MM.1S (cell line): Measurements from ENCODE around the gene MUC12.

Source experiments
- DNase-seq: peaks from one replicate; pipeline ENCODE4 v3.0.0-alpha.2; 2015
- H2AFZ ChIP-seq: fragments of 300-600 bp; sonication (generic); 2 replicates; pipeline ENCODE4 v1.6.0; 2016; ENCODE audit warnings: antibody characterized with exemption, low read length
- H3F3A ChIP-seq: fragments of 300-600 bp; sonication (generic); 2 replicates; pipeline ENCODE4 v1.6.1; 2016; ENCODE audit warnings: mild to moderate bottlenecking, antibody characterized with exemption, low read length, moderate library complexity, mixed read lengths; ENCODE audit not compliant: insufficient read depth
- H3K27ac ChIP-seq: fragments of 300-600 bp; sonication (generic); 2 replicates; pipeline ENCODE4 v1.5.1; 2016; ENCODE audit warnings: mild to moderate bottlenecking, low read length
- H3K27me3 ChIP-seq: fragments of 300-600 bp; sonication (generic); replicated peaks from 2 replicates; pipeline ENCODE4 v1.6.0; 2016; ENCODE audit warnings: low read length; ENCODE audit not compliant: insufficient read depth
- H3K36me3 ChIP-seq: fragments of 300-600 bp; sonication (generic); replicated peaks from 2 replicates; pipeline ENCODE4 v1.6.1; 2016; ENCODE audit warnings: mild to moderate bottlenecking, low read length, mixed read lengths; ENCODE audit not compliant: insufficient read depth
- H3K4me1 ChIP-seq: fragments of 300-600 bp; sonication (generic); 2 replicates; pipeline ENCODE4 v1.6.1; 2016; ENCODE audit warnings: low read length, mixed read lengths
- H3K4me2 ChIP-seq: fragments of 300-600 bp; sonication (generic); 2 replicates; pipeline ENCODE4 v1.6.0; 2016; ENCODE audit warnings: low read depth, low read length
- H3K4me3 ChIP-seq: fragments of 300-600 bp; sonication (generic); 2 replicates; pipeline ENCODE4 v1.5.1; 2016; ENCODE audit warnings: low read length, mixed read lengths
- H3K79me2 ChIP-seq: fragments of 300-600 bp; sonication (generic); 2 replicates; pipeline ENCODE4 v1.6.1; 2016; ENCODE audit warnings: mixed run types, low read length, mixed read lengths
- H3K9ac ChIP-seq: fragments of 300-600 bp; sonication (generic); 2 replicates; pipeline ENCODE4 v1.6.1; 2016; ENCODE audit warnings: low read length, mixed read lengths
- H3K9me2 ChIP-seq: fragments of 300-600 bp; sonication (generic); replicated peaks from 2 replicates; pipeline ENCODE4 v1.6.1; 2016; ENCODE audit warnings: mild to moderate bottlenecking, low read length, mixed read lengths; ENCODE audit not compliant: insufficient read depth
- H3K9me3 ChIP-seq: fragments of 300-600 bp; sonication (generic); replicated peaks from 2 replicates; pipeline ENCODE4 v1.6.1; 2016; ENCODE audit warnings: mild to moderate bottlenecking, low read length, mixed read lengths; ENCODE audit not compliant: insufficient read depth
- H4K20me1 ChIP-seq: fragments of 300-600 bp; sonication (generic); 2 replicates; pipeline ENCODE4 v1.6.1; 2016; ENCODE audit warnings: mild to moderate bottlenecking, low read length, moderate library complexity, mixed read lengths; ENCODE audit not compliant: insufficient read depth
- EZH2 ChIP-seq: fragments of 300-600 bp; sonication (generic); optimal IDR thresholded peaks from 2 replicates; pipeline ENCODE3; 2017; ENCODE audit warnings: low read depth, mild to moderate bottlenecking, antibody characterized with exemption, low read length, mixed read lengths
- EZH2phosphoT487 ChIP-seq: fragments of 300-600 bp; sonication (generic); IDR thresholded peaks from 2 replicates; pipeline ENCODE4 v1.6.1; 2018; ENCODE audit warnings: antibody characterized with exemption, low read length
- TF ChIP-seq, protein P1 (sequence below): fragments of 300-600 bp; sonication (generic); IDR thresholded peaks from 2 replicates; pipeline ENCODE4 v1.5.1; 2016; ENCODE audit warnings: antibody characterized with exemption, low read length, mixed read lengths

MUC12 gene

GRCh38 chr7:100959894-100960293, 9.5 kb upstream of the MUC12 start:
- no peaks in the 10 kb centered on the region for H3K9me2 ChIP-seq
- no peak for DNase-seq
- H3F3A ChIP-seq: no peaks in the 10 kb centered on the region
- H3K27me3 ChIP-seq: peaks cover 83% of the 10 kb centered on the region
- H2AFZ ChIP-seq: no peak overlapping the region
- no peak overlapping the region for H3K9ac ChIP-seq
- no peak overlapping the region for H3K27ac ChIP-seq
- H3K4me1 ChIP-seq: no peaks in the 10 kb centered on the region
- H3K4me3 ChIP-seq: no peak overlapping the region
- H3K4me2 ChIP-seq: no peak overlapping the region
- H3K36me3 ChIP-seq: no peaks in the 10 kb centered on the region
- H3K79me2 ChIP-seq: no peaks in the 10 kb centered on the region
- no peaks in the 10 kb centered on the region for H3K9me3 ChIP-seq
- no peaks in the 10 kb centered on the region for H4K20me1 ChIP-seq
- TF ChIP-seq, protein P1, sequence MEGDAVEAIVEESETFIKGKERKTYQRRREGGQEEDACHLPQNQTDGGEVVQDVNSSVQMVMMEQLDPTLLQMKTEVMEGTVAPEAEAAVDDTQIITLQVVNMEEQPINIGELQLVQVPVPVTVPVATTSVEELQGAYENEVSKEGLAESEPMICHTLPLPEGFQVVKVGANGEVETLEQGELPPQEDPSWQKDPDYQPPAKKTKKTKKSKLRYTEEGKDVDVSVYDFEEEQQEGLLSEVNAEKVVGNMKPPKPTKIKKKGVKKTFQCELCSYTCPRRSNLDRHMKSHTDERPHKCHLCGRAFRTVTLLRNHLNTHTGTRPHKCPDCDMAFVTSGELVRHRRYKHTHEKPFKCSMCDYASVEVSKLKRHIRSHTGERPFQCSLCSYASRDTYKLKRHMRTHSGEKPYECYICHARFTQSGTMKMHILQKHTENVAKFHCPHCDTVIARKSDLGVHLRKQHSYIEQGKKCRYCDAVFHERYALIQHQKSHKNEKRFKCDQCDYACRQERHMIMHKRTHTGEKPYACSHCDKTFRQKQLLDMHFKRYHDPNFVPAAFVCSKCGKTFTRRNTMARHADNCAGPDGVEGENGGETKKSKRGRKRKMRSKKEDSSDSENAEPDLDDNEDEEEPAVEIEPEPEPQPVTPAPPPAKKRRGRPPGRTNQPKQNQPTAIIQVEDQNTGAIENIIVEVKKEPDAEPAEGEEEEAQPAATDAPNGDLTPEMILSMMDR: no peak

- Histone ChIP-seq H3K36me3 (no peaks in the 10 kb centered on the region), H3K9me2 (no peaks in the 10 kb centered on the region), H3K79me2 (no peaks in the 10 kb centered on the region), H3K4me3 (no peak overlapping the region), H3K27ac (no peak overlapping the region), H3K9ac (no peak overlapping the region), H3K4me1 (no peaks in the 10 kb centered on the region), H3K4me2 (no peak overlapping the region), H2AFZ (no peak overlapping the region), H3K9me3 (no peaks in the 10 kb centered on the region), H3F3A (no peaks in the 10 kb centered on the region), H4K20me1 (no peaks in the 10 kb centered on the region), H3K27me3 (peaks cover 86% of the 10 kb centered on the region)
- DNase-seq: no peak
- TF ChIP-seq, protein P1: no peak
- TF ChIP-seq EZH2phosphoT487 (no peak), EZH2 (no peak)
These were observed 6.8 kb upstream of the MUC12 start for GRCh38 chr7:100962537-100962936.

GRCh38 chr7:100963386-100963785, 6.0 kb upstream of the MUC12 start:
- Histone ChIP-seq H4K20me1 (no peaks in the 10 kb centered on the region), H3K4me1 (no peaks in the 10 kb centered on the region), H3K27me3 (peaks cover 86% of the 10 kb centered on the region), H3K36me3 (no peaks in the 10 kb centered on the region), H3K4me2 (no peak overlapping the region), H2AFZ (no peak overlapping the region), H3K27ac (no peak overlapping the region), H3K9ac (no peak overlapping the region), H3K9me3 (no peaks in the 10 kb centered on the region), H3K4me3 (no peak overlapping the region), H3K9me2 (no peaks in the 10 kb centered on the region), H3K79me2 (no peaks in the 10 kb centered on the region), H3F3A (no peaks in the 10 kb centered on the region)
- DNase-seq: no peak
- TF ChIP-seq EZH2 (no peak), EZH2phosphoT487 (no peak)
- TF ChIP-seq, protein P1: no peak

GRCh38 chr7:100963874-100964273, 5.5 kb upstream of the MUC12 start:
- peaks cover 86% of the 10 kb centered on the region for H3K27me3 ChIP-seq
- no peaks in the 10 kb centered on the region for H3K9me2 ChIP-seq
- no peak for DNase-seq

More at GRCh38 chr7:100963874-100964273, 5.5 kb upstream of the MUC12 start:
- H4K20me1 ChIP-seq: no peaks in the 10 kb centered on the region
- H3F3A ChIP-seq: no peaks in the 10 kb centered on the region
- no peak overlapping the region for H3K9ac ChIP-seq
- no peak for TF ChIP-seq EZH2
- no peak for TF ChIP-seq EZH2phosphoT487
- TF ChIP-seq, protein P1: no peak
- no peaks in the 10 kb centered on the region for H3K9me3 ChIP-seq
- no peaks in the 10 kb centered on the region for H3K4me1 ChIP-seq
- no peaks in the 10 kb centered on the region for H3K36me3 ChIP-seq
- H3K4me2 ChIP-seq: no peak overlapping the region
- no peak overlapping the region for H3K4me3 ChIP-seq
- no peaks in the 10 kb centered on the region for H3K79me2 ChIP-seq
- no peak overlapping the region for H3K27ac ChIP-seq
- H2AFZ ChIP-seq: no peak overlapping the region
